Cardiac fibroblast (primary cell): Measurements from ENCODE around the gene FMNL2.

ENCODE experiments used
- DNase-seq, 2 donors: peaks; one replicate each; pipeline versions ENCODE4 v3.0.0 to v3.0.0-alpha.2; 2010; ENCODE audit warnings: low read depth in 2 of 2
- H3K4me3 ChIP-seq, 2 donors: replicated peaks in 1 of 2; 1 replicate in 1 of 2; 2 replicates in 1 of 2; pipeline ENCODE4 v1.5.1; 2011; ENCODE audit warnings: low read depth in 2 of 2, low read length in 2 of 2, mild to moderate bottlenecking in 2 of 2, moderate library complexity in 1 of 2
- TF ChIP-seq, protein P1 (sequence below): IDR thresholded peaks from one replicate; pipeline ENCODE4 v1.5.1; 2011; ENCODE audit warnings: low read depth, mild to moderate bottlenecking, low read length, inconsistent platforms

The FMNL2 gene

DNA sequence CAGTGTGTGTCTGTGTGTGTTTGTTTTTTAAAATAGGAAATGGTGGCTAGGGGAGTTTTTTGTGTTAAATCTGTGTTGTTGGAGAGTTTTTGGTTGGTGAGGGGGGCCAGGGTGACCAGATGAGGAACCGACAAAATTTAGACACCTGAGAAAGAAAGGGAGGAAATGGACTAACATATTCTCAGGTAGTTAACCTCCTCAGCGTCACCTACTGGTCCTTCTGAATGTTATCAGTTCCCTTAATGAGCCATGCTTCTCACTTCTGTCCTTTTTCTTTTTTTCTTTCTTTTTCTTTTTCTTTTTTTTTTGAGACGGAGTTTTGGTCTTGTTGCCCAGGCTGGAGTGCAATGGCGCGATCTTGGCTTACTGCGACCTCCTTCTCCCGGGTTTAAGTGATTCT lies 107.0 kb downstream of the FMNL2 start:
- TF ChIP-seq, protein P1, sequence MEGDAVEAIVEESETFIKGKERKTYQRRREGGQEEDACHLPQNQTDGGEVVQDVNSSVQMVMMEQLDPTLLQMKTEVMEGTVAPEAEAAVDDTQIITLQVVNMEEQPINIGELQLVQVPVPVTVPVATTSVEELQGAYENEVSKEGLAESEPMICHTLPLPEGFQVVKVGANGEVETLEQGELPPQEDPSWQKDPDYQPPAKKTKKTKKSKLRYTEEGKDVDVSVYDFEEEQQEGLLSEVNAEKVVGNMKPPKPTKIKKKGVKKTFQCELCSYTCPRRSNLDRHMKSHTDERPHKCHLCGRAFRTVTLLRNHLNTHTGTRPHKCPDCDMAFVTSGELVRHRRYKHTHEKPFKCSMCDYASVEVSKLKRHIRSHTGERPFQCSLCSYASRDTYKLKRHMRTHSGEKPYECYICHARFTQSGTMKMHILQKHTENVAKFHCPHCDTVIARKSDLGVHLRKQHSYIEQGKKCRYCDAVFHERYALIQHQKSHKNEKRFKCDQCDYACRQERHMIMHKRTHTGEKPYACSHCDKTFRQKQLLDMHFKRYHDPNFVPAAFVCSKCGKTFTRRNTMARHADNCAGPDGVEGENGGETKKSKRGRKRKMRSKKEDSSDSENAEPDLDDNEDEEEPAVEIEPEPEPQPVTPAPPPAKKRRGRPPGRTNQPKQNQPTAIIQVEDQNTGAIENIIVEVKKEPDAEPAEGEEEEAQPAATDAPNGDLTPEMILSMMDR: no peak
- no peak overlapping the region for H3K4me3 ChIP-seq
- no peak for DNase-seq

DNA sequence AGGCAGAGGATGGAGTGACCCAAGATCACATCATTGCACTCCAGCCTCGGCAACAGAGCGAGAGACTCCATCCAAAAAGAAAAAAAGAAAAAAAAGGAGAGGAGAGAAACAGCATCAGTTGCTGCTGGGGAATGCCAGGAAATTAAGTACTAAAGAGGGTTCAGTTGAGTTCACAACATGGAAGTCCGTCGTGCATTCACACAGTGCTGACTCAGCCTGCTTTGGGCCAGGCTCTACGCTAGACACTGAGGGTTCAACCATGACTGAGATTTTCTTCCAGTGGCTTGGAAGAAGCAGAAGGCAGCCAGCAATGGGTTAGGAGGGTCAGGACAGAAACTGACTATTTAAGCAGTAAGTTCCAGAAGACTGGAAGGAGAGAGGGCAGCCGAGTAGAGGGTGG lies 108.8 kb downstream of the FMNL2 start:
- no peak overlapping the region for H3K4me3 ChIP-seq
- DNase-seq: peak; percentile 37 to 48
- TF ChIP-seq, protein P1: no peak

DNA sequence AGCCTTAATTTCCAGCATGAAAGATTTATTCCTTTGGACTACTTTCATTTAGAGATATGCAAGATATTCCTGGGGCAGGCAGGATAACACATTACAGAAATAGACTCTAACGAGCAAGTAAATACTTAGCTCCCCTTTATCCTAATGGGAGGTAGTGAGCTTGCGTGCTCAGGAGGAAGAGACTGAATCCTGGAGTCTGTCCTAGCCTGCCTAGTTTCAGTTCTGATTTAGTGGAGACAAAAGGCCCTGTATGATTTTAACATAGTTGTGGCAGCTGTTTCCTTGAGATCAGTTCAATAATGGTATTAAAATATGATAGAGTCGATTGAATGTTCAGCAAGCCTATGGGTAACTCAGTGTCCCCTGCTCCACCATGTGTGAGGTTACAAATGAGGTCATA lies 109.5 kb downstream of the FMNL2 start:
- no peak for DNase-seq
- TF ChIP-seq, protein P1: no peak
- H3K4me3 ChIP-seq: no peak overlapping the region

DNA sequence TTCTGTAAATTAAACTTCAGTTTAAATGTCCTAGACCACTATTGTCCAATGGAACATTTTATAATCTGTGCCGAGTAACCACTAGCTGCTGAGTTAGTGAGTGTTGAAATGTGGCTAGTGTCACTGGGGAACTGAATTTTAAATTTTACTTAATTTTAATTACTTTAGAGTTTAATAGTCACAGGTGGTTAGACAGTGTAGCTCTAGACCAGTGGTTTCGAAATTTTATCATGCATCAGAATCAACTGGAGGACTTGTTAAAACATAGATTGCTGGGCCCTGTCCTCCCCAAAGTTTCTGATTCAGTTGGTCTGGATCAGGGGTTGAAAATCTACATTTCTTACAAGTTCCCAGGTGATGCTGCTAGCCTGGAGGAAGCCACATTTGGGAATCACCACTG lies 110.4 kb downstream of the FMNL2 start:
- no peak for DNase-seq
- TF ChIP-seq, protein P1: no peak
- no peak overlapping the region for H3K4me3 ChIP-seq

DNA sequence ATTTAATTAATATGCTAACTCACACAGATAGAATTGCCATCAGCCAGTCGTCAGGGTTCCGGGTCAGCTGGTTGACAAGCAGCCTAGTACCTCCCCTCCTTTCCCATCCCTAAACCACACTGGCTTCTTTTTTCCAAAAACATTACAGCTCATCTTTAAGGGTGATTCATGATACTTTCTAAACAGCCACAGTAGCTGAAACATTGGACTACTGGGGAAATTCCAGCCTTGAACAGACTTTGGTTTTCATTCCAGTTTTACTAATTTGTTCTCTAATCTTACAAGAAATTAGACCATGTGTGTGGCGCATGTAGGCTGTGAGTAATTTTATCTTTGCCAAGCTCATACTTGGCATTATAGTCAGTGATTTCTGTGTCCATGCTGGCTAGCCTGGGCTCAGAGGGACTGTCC lies 110.8 kb downstream of the FMNL2 start:
- DNase-seq: peak; percentile 79 to 94

DNA sequence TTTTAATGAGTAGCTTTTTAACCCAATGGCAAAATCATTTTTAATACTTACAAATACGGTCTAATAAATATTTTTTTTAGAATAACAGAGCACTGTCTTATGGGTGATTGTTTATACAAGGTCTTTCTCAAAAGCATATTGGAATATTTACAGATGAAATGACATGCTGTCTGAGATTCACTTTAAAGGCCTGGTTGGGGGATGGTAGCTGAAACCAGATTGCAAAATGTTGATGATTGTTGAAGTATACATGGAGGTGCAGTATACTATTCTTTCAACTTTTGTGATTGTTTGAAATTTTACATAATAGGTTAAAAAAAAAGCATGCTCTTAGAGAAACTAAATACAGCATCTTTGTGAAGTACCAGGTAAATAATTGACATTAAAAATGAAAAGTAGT lies 111.2 kb downstream of the FMNL2 start:
- no peak for DNase-seq
- TF ChIP-seq, protein P1: no peak

More for the DNA sequence above, 110.8 kb downstream of the FMNL2 start:
- H3K4me3 ChIP-seq: no peak overlapping the region
- TF ChIP-seq, protein P1: no peak

DNA sequence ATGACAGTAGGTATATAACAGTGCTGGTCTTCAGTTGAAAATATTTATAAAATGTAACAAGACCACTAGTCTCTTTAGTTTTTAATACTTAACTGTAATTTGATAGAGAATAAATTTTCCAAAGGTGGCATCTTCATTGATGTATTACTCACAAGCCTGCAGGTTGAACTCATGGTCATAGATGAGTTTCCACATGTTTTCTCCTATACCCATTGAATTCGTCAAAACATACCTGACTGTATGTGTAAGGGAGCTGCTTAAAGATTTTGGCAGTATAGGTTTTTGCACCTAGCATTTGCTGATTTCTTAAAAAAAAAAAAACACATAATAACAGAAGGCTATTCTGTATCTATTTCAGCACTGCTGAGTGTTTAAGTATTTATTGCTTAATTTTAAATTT lies 112.9 kb downstream of the FMNL2 start:
- no peak for DNase-seq
- TF ChIP-seq, protein P1: no peak
- no peak overlapping the region for H3K4me3 ChIP-seq

More for the DNA sequence above, 111.2 kb downstream of the FMNL2 start:
- H3K4me3 ChIP-seq: no peak overlapping the region
